Loucy (cell line): ENCODE data around the gene GRID1.

Experiments used
- H2AFZ ChIP-seq: fragments of 200-600 bp; sonication (generic); 2 replicates; pipeline ENCODE4 v1.6.0; 2016; ENCODE audit warnings: antibody characterized with exemption, mild to moderate bottlenecking, low read length, moderate library complexity
- H3F3A ChIP-seq: fragments of 200-600 bp; 2 replicates; pipeline ENCODE4 v1.6.0; 2016; ENCODE audit warnings: antibody characterized with exemption, low read depth, mild to moderate bottlenecking
- H3K27me3 ChIP-seq: fragments of 200-600 bp; sonication (generic); 2 replicates; pipeline ENCODE4 v1.6.1; 2014; ENCODE audit warnings: low read length, mild to moderate bottlenecking; ENCODE audit not compliant: insufficient read depth, poor library complexity, severe bottlenecking
- H3K36me3 ChIP-seq: fragments of 200-600 bp; sonication (generic); 2 replicates; pipeline ENCODE4 v1.6.1; 2016; ENCODE audit warnings: low read length; ENCODE audit not compliant: insufficient read depth
- H3K4me1 ChIP-seq: fragments of 200-600 bp; sonication (generic); 2 replicates; pipeline ENCODE4 v1.5.1; 2014; ENCODE audit warnings: low read length, mild to moderate bottlenecking; ENCODE audit not compliant: insufficient read depth, poor library complexity, severe bottlenecking
- H3K4me2 ChIP-seq: fragments of 200-600 bp; sonication (generic); 2 replicates; pipeline ENCODE4 v1.6.0; 2014; ENCODE audit warnings: antibody characterized with exemption, low read length, low read depth, mild to moderate bottlenecking; ENCODE audit not compliant: poor library complexity, severe bottlenecking
- H3K4me3 ChIP-seq: fragments of 200-600 bp; sonication (generic); 2 replicates; pipeline ENCODE4 v1.5.1; 2014; ENCODE audit warnings: low read length, mild to moderate bottlenecking, mixed read lengths; ENCODE audit not compliant: poor library complexity, severe bottlenecking
- H3K79me2 ChIP-seq: fragments of 200-600 bp; sonication (generic); 2 replicates; pipeline ENCODE4 v1.6.1; 2014; ENCODE audit warnings: low read length; ENCODE audit not compliant: insufficient read depth
- H3K9ac ChIP-seq: fragments of 200-600 bp; sonication (generic); 2 replicates; pipeline ENCODE4 v1.6.0; 2014; ENCODE audit warnings: mild to moderate bottlenecking, low read depth, low read length, moderate library complexity; ENCODE audit not compliant: poor library complexity, severe bottlenecking
- H3K9me2 ChIP-seq: fragments of 200-600 bp; sonication (generic); replicated peaks from 2 replicates; pipeline ENCODE4 v1.6.1; 2016; ENCODE audit warnings: low read depth, low read length, mixed read lengths
- H3K9me3 ChIP-seq: fragments of 200-600 bp; sonication (generic); 2 replicates; pipeline ENCODE4 v1.6.1; 2014; ENCODE audit warnings: mild to moderate bottlenecking, antibody characterized with exemption, low read length, low read depth; ENCODE audit not compliant: insufficient read depth
- H4K20me1 ChIP-seq: fragments of 200-600 bp; sonication (generic); 2 replicates; pipeline ENCODE4 v1.6.0; 2014; ENCODE audit warnings: antibody characterized with exemption, low read length, mild to moderate bottlenecking; ENCODE audit not compliant: insufficient read depth, poor library complexity, severe bottlenecking
- EZH2phosphoT487 ChIP-seq: fragments of 200-600 bp; IDR thresholded peaks from 2 replicates; pipeline ENCODE4 v1.6.1; 2018; ENCODE audit warnings: antibody characterized with exemption, mild to moderate bottlenecking, moderate library complexity, borderline replicate concordance
- TF ChIP-seq, protein P1 (sequence below): fragments of 200-600 bp; sonication (generic); conservative IDR thresholded peaks from 2 replicates; pipeline ENCODE4 v1.5.1; 2014; ENCODE audit warnings: mild to moderate bottlenecking, antibody characterized with exemption, low read length

Gene GRID1

DNA sequence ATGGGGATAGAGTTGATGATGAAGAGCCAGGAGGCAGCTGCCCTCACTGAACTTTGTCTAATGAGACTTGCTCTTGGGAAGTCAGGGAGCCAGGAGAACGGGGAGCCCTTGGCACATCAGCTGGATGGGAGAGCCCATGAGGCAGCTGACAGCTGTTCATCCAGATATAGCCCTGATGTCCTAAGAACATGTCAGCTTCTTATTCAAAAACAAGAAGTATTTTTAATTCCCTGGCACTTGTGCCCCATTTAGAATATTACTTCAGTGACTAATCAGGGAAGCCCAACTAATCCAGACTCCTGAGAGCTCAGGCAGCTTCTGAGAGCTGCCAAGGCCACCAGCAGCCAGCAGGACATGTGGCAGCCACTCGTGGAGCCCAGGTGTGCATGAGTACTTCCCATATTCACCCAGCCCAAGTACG, 363.4 kb downstream of the GRID1 start:
- Histone ChIP-seq H3K36me3 (no peaks in the 10 kb centered on the region), H3K4me1 (no peaks in the 10 kb centered on the region), H3K4me3 (no peak overlapping the region), H2AFZ (no peak overlapping the region), H3K27me3 (no peaks in the 10 kb centered on the region), H4K20me1 (no peaks in the 10 kb centered on the region), H3K79me2 (no peaks in the 10 kb centered on the region), H3K9me2 (no peaks in the 10 kb centered on the region), H3K4me2 (no peak overlapping the region), H3F3A (no peaks in the 10 kb centered on the region), H3K9me3 (no peaks in the 10 kb centered on the region), H3K9ac (no peak overlapping the region)
- TF ChIP-seq EZH2phosphoT487, result no peak
- TF ChIP-seq, protein P1, sequence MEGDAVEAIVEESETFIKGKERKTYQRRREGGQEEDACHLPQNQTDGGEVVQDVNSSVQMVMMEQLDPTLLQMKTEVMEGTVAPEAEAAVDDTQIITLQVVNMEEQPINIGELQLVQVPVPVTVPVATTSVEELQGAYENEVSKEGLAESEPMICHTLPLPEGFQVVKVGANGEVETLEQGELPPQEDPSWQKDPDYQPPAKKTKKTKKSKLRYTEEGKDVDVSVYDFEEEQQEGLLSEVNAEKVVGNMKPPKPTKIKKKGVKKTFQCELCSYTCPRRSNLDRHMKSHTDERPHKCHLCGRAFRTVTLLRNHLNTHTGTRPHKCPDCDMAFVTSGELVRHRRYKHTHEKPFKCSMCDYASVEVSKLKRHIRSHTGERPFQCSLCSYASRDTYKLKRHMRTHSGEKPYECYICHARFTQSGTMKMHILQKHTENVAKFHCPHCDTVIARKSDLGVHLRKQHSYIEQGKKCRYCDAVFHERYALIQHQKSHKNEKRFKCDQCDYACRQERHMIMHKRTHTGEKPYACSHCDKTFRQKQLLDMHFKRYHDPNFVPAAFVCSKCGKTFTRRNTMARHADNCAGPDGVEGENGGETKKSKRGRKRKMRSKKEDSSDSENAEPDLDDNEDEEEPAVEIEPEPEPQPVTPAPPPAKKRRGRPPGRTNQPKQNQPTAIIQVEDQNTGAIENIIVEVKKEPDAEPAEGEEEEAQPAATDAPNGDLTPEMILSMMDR, result no peak

DNA sequence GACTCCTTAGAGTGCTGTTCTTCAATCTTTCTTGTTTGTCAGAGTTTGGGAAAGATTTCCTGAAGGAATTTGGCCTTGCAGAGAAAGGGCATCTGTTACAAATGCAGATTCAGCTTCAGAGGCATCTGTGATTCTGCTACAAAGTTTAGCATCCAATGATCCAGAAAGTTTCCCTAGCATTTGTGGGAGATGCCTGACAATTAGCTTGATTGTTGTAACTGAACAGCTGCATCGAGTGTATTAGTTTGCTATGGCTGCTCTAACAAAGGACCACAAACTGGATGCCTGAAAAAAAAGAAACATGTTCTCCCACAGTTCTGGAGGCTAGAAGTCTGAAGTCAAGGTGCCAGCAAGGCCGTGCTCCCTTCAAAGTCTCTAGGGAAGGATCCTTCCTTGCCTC, 365.1 kb downstream of the GRID1 start:
- Histone ChIP-seq H3K4me1 (no peaks in the 10 kb centered on the region), H3K4me2 (no peak overlapping the region), H3K27me3 (no peaks in the 10 kb centered on the region), H2AFZ (no peak overlapping the region), H3F3A (no peaks in the 10 kb centered on the region), H3K4me3 (no peak overlapping the region), H4K20me1 (no peaks in the 10 kb centered on the region), H3K9ac (no peak overlapping the region), H3K9me3 (no peaks in the 10 kb centered on the region), H3K79me2 (no peaks in the 10 kb centered on the region), H3K36me3 (no peaks in the 10 kb centered on the region), H3K9me2 (no peaks in the 10 kb centered on the region)
- TF ChIP-seq, protein P1, result no peak
- TF ChIP-seq EZH2phosphoT487, result no peak

DNA sequence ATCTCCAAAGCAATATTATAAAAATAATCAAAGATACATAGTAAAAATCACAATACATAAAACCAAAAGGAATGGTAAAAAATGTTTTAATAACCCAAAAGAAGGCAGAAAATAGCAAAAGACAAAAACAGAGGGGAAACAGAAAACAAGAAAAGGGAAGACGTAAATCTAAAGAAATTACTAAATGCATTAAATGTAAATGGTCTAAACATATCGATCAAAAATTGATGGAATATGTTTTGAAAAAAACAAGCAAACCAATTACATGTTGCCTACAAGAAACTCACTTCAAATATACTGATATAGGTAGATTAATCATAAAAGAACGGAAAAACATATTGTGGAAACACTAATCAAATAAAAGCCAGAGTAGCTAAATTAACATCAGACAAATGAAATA, 369.1 kb downstream of the GRID1 start:
- Histone ChIP-seq H3K27me3 (no peaks in the 10 kb centered on the region), H3F3A (no peaks in the 10 kb centered on the region), H3K9me3 (no peaks in the 10 kb centered on the region), H3K36me3 (no peaks in the 10 kb centered on the region), H4K20me1 (no peaks in the 10 kb centered on the region), H3K4me1 (no peaks in the 10 kb centered on the region), H3K9ac (no peak overlapping the region), H2AFZ (no peak overlapping the region), H3K9me2 (no peaks in the 10 kb centered on the region), H3K79me2 (no peaks in the 10 kb centered on the region), H3K4me2 (no peak overlapping the region), H3K4me3 (no peak overlapping the region)
- TF ChIP-seq EZH2phosphoT487, result no peak
- TF ChIP-seq, protein P1, result no peak
